SW 1271 (cell line): ENCODE measurements around the gene DCTN2.
"Not testable (repeated sequence)": the region's sequence is repeated elsewhere in the genome, so short reads cannot be mapped to it uniquely, and the experiment has no call there.

Source experiments
- DNase-seq, 2 experiments: peaks; one replicate each; lab custom pipeline; 2025; lab: John Stamatoyannopoulos, UW

DCTN2 gene

GRCh38 chr12:57576613-57577160, 29.7 kb upstream of the DCTN2 start:
- no peak for DNase-seq

- no peak for DNase-seq
Measured at GRCh38 chr12:57575771-57576612, 29.0 kb upstream of the DCTN2 start.

- no peak for DNase-seq
Measured at GRCh38 chr12:57574795-57575194, 27.8 kb upstream of the DCTN2 start.

GRCh38 chr12:57571926-57572762, 25.2 kb upstream of the DCTN2 start:
- no peak for DNase-seq

- DNase-seq = not testable (repeated sequence)
Measured at GRCh38 chr12:57570438-57570837, 23.4 kb upstream of the DCTN2 start.

- no peak for DNase-seq
Measured at GRCh38 chr12:57569858-57570257, 22.9 kb upstream of the DCTN2 start.

- no peak for DNase-seq
Measured at GRCh38 chr12:57568838-57569237, 21.8 kb upstream of the DCTN2 start.

GRCh38 chr12:57564178-57564740, 17.3 kb upstream of the DCTN2 start:
- DNase-seq = no peak

GRCh38 chr12:57563358-57563757, 16.4 kb upstream of the DCTN2 start:
- no peak for DNase-seq

- not testable (repeated sequence) for DNase-seq
Measured at GRCh38 chr12:57561117-57561516, 14.1 kb upstream of the DCTN2 start.

- no peak for DNase-seq
Measured at GRCh38 chr12:57560516-57560915, 13.5 kb upstream of the DCTN2 start.

- no peak for DNase-seq
Measured at GRCh38 chr12:57558864-57559263, 11.9 kb upstream of the DCTN2 start.

- no peak for DNase-seq
Measured at GRCh38 chr12:57554897-57555296, 7.9 kb upstream of the DCTN2 start.

- no peak for DNase-seq
Measured at GRCh38 chr12:57554453-57554852, 7.5 kb upstream of the DCTN2 start.

- no peak for DNase-seq
Measured at GRCh38 chr12:57553343-57554202, 6.6 kb upstream of the DCTN2 start.

GRCh38 chr12:57552835-57553313, 5.9 kb upstream of the DCTN2 start:
- no peak for DNase-seq

GRCh38 chr12:57552306-57552651, 5.3 kb upstream of the DCTN2 start:
- DNase-seq = no peak

- DNase-seq = no peak
Measured at GRCh38 chr12:57551637-57552305, 4.8 kb upstream of the DCTN2 start.

- no peak for DNase-seq
Measured at GRCh38 chr12:57550641-57551549, 3.9 kb upstream of the DCTN2 start.
